SK-MEL-5 (cell line): ENCODE measurements around the gene TRIM3. TPM values are rescaled to one million over a fixed set of nuclear protein-coding genes. Genes with fewer than 3 reads are reported as not detected.

ENCODE experiments used
- DNase-seq: peaks from one replicate; pipeline ENCODE4 v3.0.0-alpha.2; 2016; ENCODE audit warnings: low read depth, low spot score
- in situ Hi-C: cut with HindIII; loops from 2 replicates; pipeline ENCODE4 v1.10.0; 2016; ENCODE audit warnings: low sequenced_read_pairs, high pct_unique_total_duplicates, low pct_unique_long_range_greater_than_20kb
- total RNA-seq: library from RNA; depleted of rRNA; stranded (reverse); fragments of >200 nt; shearing (Covaris generic); gene quantifications from 2 replicates; pipeline ENCODE4 v1.2.3, GENCODE V29; 2014

TRIM3 gene
- total RNA-seq, 1 experiment from 2014 or later: 12.8 TPM

GRCh38 chr11:6453152-6453551, 20.6 kb downstream of the TRIM3 start:
- DNase-seq: no peak
- in situ Hi-C loops: no loop called here

- no peak for DNase-seq
- in situ Hi-C loops: no loop called here
Measured at GRCh38 chr11:6452219-6452618, 21.5 kb downstream of the TRIM3 start.

GRCh38 chr11:6448574-6448973, 25.2 kb downstream of the TRIM3 start:
- in situ Hi-C loops: no loop called here

GRCh38 chr11:6443269-6444003, 30.3 kb downstream of the TRIM3 start:
- in situ Hi-C loops: no loop called here
- peak; percentile 70 for DNase-seq

More at GRCh38 chr11:6448574-6448973, 25.2 kb downstream of the TRIM3 start:
- no peak for DNase-seq

GRCh38 chr11:6442441-6442840, 31.3 kb downstream of the TRIM3 start:
- DNase-seq: no peak
- in situ Hi-C loops: no loop called here

- in situ Hi-C loops: no loop called here
Measured at GRCh38 chr11:6440906-6441358, 32.8 kb downstream of the TRIM3 start, which contains the start of gene HPX. HPX (minus strand) TSS chr11:6440987; CDS start chr11:6440963, 24 bp downstream.

GRCh38 chr11:6438979-6439571, 34.7 kb downstream of the TRIM3 start:
- in situ Hi-C loops: no loop called here
- DNase-seq: peak; percentile 85

More at GRCh38 chr11:6440906-6441358, 32.8 kb downstream of the TRIM3 start, which contains the start of gene HPX:
- DNase-seq: no peak

GRCh38 chr11:6437993-6438392, 35.7 kb downstream of the TRIM3 start:
- DNase-seq: peak; percentile 70
- in situ Hi-C loops: no loop called here

GRCh38 chr11:6437423-6437822, 36.3 kb downstream of the TRIM3 start:
- in situ Hi-C loops: no loop called here
- DNase-seq: no peak

GRCh38 chr11:6433998-6434660, 39.6 kb downstream of the TRIM3 start:
- DNase-seq: no peak
- in situ Hi-C loops: no loop called here

GRCh38 chr11:6431861-6432260, 41.9 kb downstream of the TRIM3 start:
- DNase-seq: no peak
- in situ Hi-C loops: no loop called here

GRCh38 chr11:6427516-6427915, 46.2 kb downstream of the TRIM3 start:
- in situ Hi-C loops: no loop called here
- no peak for DNase-seq

GRCh38 chr11:6420677-6421076, 53.1 kb downstream of the TRIM3 start:
- no peak for DNase-seq
- in situ Hi-C loops: no loop called here

- DNase-seq: peak; percentile 47
- in situ Hi-C loops: no loop called here
Measured at GRCh38 chr11:6419009-6419631, 54.6 kb downstream of the TRIM3 start, which contains the start of gene APBB1. APBB1 (minus strand) TSS chr11:6419094; CDS start chr11:6411347, 7,747 bp downstream.

- DNase-seq: no peak
- in situ Hi-C loops: no loop called here
Measured at GRCh38 chr11:6418557-6419008, 55.2 kb downstream of the TRIM3 start.

- DNase-seq: no peak
- in situ Hi-C loops: no loop called here
Measured at GRCh38 chr11:6417907-6418556, 55.7 kb downstream of the TRIM3 start.

- in situ Hi-C loops: no loop called here
- no peak for DNase-seq
Measured at GRCh38 chr11:6415797-6416196, 57.9 kb downstream of the TRIM3 start.
